Right lobe of liver (tissue), 6 donors: ENCODE data around the gene ARL3. TPM values are rescaled to one million over a fixed set of nuclear protein-coding genes. Genes with fewer than 3 reads are reported as not detected.
A peak's percentile ranks its signal among the peaks of the same experiment; 100 is the strongest.

Experiments used
- ATAC-seq, 4 donors: fragments of 200-7000 bp; cut with Tn5 transposase; one replicate each; pipeline ENCODE4 v1.9.1; 2020; ENCODE audit warnings: mild to moderate bottlenecking in 4 of 4, moderate library complexity in 4 of 4
- DNase-seq, 3 donors: peaks; one replicate each; pipeline ENCODE4 v3.0.0-alpha.2; 2020
- H3K27ac ChIP-seq, 3 donors: fragments of 200-600 bp; one replicate each; pipeline ENCODE4 v1.8.0; 2022
- H3K27me3 ChIP-seq, 2 donors: fragments of 200-600 bp; one replicate each; pipeline ENCODE4 v1.8.0; 2022
- H3K36me3 ChIP-seq, 4 donors: fragments of 200-600 bp; sonication (generic) in 1 of 4; one replicate each; pipeline versions ENCODE4 v1.5.1 to v1.8.0; 2017 to 2022; ENCODE audit warnings: control low read depth in 1 of 4
- H3K4me1 ChIP-seq, 4 donors: fragments of 200-600 bp; sonication (generic) in 1 of 4; one replicate each; pipeline versions ENCODE4 v1.5.1 to v1.8.0; 2017 to 2022; ENCODE audit warnings: control low read depth in 1 of 4
- H3K4me3 ChIP-seq, 3 donors: fragments of 200-600 bp; one replicate each; pipeline ENCODE4 v1.8.0; 2022
- H3K9me3 ChIP-seq, 4 donors: fragments of 200-600 bp; sonication (generic) in 1 of 4; one replicate each; pipeline versions ENCODE4 v1.5.1 to v1.8.0; 2017 to 2022; ENCODE audit warnings: control low read depth in 1 of 4
- CTCF ChIP-seq, 4 donors: fragments of 200-600 bp in 3 of 4; fragments of 450-650 bp in 1 of 4; IDR thresholded peaks; one replicate each; pipeline versions ENCODE4 v1.5.1 to v1.8.0; 2016 to 2022; ENCODE audit warnings: antibody characterized with exemption in 4 of 4, mild to moderate bottlenecking in 2 of 4
- POLR2A ChIP-seq: fragments of 450-650 bp; IDR thresholded peaks from one replicate; pipeline ENCODE4 v1.6.1; 2017; ENCODE audit warnings: antibody characterized with exemption, mild to moderate bottlenecking
- WGBS: methylation state at CpG from one replicate; pipeline ENCODE4 v1.1.6; 2018; ENCODE audit warnings: low coverage, low lambda C conversion rate; ENCODE audit not compliant: insufficient coverage; ENCODE audit errors: missing lambda C conversion rate; 5-methylcytosine and 5-hydroxymethylcytosine counted together
- intact Hi-C, 2 donors: fragments of 100-400 bp; cut with DNase I; formaldehyde crosslinking; loops; one replicate each; pipeline versions ENCODE4 v1.11.2 to v1.14.1; 2022
- total RNA-seq, 6 experiments: library from RNA; depleted of rRNA in 2 of 6; stranded (reverse); fragments of >200 nt in 2 of 6; fragmentation: NEBNext Ultra II Directional in 3 of 6; extraction: Animal tissue kit (Norgen Biotek cat#: 25700) in 3 of 6; gene quantifications; one replicate each; pipeline versions ENCODE4 v1.1.0 to v1.2.4, GENCODE V29; 2016 to 2023
- donor health status: DM: no; HTN: yes; CAD: no.
- donor health status: DM: no; HTN: no; CAD: no.
- donor health status: DM: no; HTN: no; CAD: no.
- donor health status: DM: no; HTN: yes; CAD: no.
- donor health status: DM: no; HTN: yes; CAD: no.

Gene ARL3
- total RNA-seq, 6 experiments from 2014 or later, result 1.1 to 3.3 (median 2.3) TPM

GRCh38 chr10:102715880-102716279 is 1.7 kb upstream of the ARL3 start:
- Histone ChIP-seq H3K27me3 (no peaks in the 10 kb centered on the region), H3K4me3 (no peak overlapping the region), H3K27ac (no peak overlapping the region), H3K9me3 (no peaks in the 10 kb centered on the region), H3K4me1 (peaks cover 0 to 35% (median 5%) of the 10 kb centered on the region in 4 donors), H3K36me3 (no peaks in the 10 kb centered on the region)
- intact Hi-C loops, result no loop called here
- ATAC-seq (no peak), DNase-seq (no peak)
- WGBS, result no CpG with 5 or more reads among the region's 1 CpG
- TF ChIP-seq POLR2A, result no peak
- TF ChIP-seq CTCF (IDR thresholded peaks at IDR 0.05), result no peak

GRCh38 chr10:102714621-102715455 is 641 bp upstream of the ARL3 start, which contains the start of gene SFXN2:
TSS of gene SFXN2 (plus strand) at chr10:102714636. CDS start at chr10:102726637, 12,001 bp downstream.
- ATAC-seq (peak; percentile 26 to 46 (median 42)), DNase-seq (peak in 2 of 3 donors; percentile 69 to 79)
- Histone ChIP-seq H3K4me3 (peak within 1 kb of the TSS; percentile 84 to 98 (median 91)), H3K27ac (peak within 1 kb of the TSS; percentile 61 to 73 (median 67)), H3K36me3 (no peaks in the 10 kb centered on the region), H3K4me1 (peaks cover 0 to 35% (median 5%) of the 10 kb centered on the region in 4 donors), H3K9me3 (no peaks in the 10 kb centered on the region), H3K27me3 (no peaks in the 10 kb centered on the region)
- intact Hi-C loops, result no loop called here
- 5% methylated on average over 17 of the region's 46 CpGs for WGBS
- TF ChIP-seq POLR2A (peak; percentile 56), CTCF (IDR thresholded peaks at IDR 0.05) (peak in 2 of 4 donors; percentile 12 to 35)

- TF ChIP-seq CTCF (IDR thresholded peaks at IDR 0.05) (no peak), POLR2A (no peak)
- no peaks in the 10 kb centered on the region for H3K27me3 ChIP-seq
- H3K36me3 ChIP-seq, result no peaks in the 10 kb centered on the region
- peak overlapping the region; percentile 84 to 98 (median 91) for H3K4me3 ChIP-seq
- ATAC-seq, result peak; percentile 11 to 35 (median 30)
- H3K9me3 ChIP-seq, result no peaks in the 10 kb centered on the region
- peaks cover 0 to 26% (median 5%) of the 10 kb centered on the region in 4 donors for H3K4me1 ChIP-seq
- H3K27ac ChIP-seq, result peak overlapping the region; percentile 47 to 67 (median 55)
- WGBS, result 4% methylated on average over 4 of the region's 13 CpGs
- intact Hi-C loops, result no loop called here
- DNase-seq, result no peak
Observed at GRCh38 chr10:102713539-102713813, 721 bp downstream of the ARL3 start.

- TF ChIP-seq CTCF (IDR thresholded peaks at IDR 0.05), result no peak
- TF ChIP-seq POLR2A, result no peak
- intact Hi-C loops, result no loop called here
- peak overlapping the region; percentile 47 to 67 (median 55) for H3K27ac ChIP-seq
- H3K27me3 ChIP-seq, result no peaks in the 10 kb centered on the region
- H3K4me3 ChIP-seq, result peak overlapping the region; percentile 84 to 98 (median 91)
- no peaks in the 10 kb centered on the region for H3K36me3 ChIP-seq
- H3K9me3 ChIP-seq, result no peaks in the 10 kb centered on the region
- no peak for ATAC-seq
- 4% methylated on average over 8 of the region's 8 CpGs for WGBS
- DNase-seq, result no peak
- peaks cover 0 to 21% (median 5%) of the 10 kb centered on the region in 4 donors for H3K4me1 ChIP-seq
Observed at GRCh38 chr10:102712843-102713538, 1.2 kb downstream of the ARL3 start.
